Endothelial cell of umbilical vein (primary cell): ENCODE measurements around the gene SLCO2B1. TPM values are rescaled to one million over a fixed set of nuclear protein-coding genes. Genes with fewer than 3 reads are reported as not detected.

Experiments used
- BruUV-seq: library from RNA; stranded (reverse); fragments of 400-500 nt; replicated peaks from 2 replicates; lab custom pipeline; 2021; lab: Mats Ljungman, UMichigan
- CTCF ChIA-PET: fragments of 300-600, 350-600 bp; sonication (Branson Sonifier 250); formaldehyde crosslinking; loops from one replicate; lab custom pipeline; 2021; ENCODE audit warnings: antibody characterized with exemption, inconsistent platforms; lab: Charles Lee
- POLR2A ChIA-PET: fragments of 300-600, 350-600 bp; sonication (Branson Sonifier 250); formaldehyde crosslinking; loops from one replicate; lab custom pipeline; 2021; ENCODE audit warnings: antibody characterized with exemption, inconsistent platforms; lab: Charles Lee
- DNase-seq: peaks from one replicate; pipeline ENCODE4 v3.0.0-alpha.2; 2011; ENCODE audit warnings: low read depth, low spot score
- FAIRE-seq: peaks from 2 replicates; lab custom pipeline; 2011; peaks lifted over from hg19 to GRCh38; lab: Jason Lieb, UNC
- H2AFZ ChIP-seq: 2 replicates; pipeline ENCODE4 v1.6.0; 2012; ENCODE audit warnings: low read depth, low read length, control low read depth, inconsistent platforms
- H3K27ac ChIP-seq: 2 replicates; pipeline ENCODE4 v1.5.1; 2011; ENCODE audit warnings: low read depth, mild to moderate bottlenecking, control low read depth, low read length, moderate library complexity; ENCODE audit not compliant: insufficient read depth
- H3K27me3 ChIP-seq, 2 experiments: 2 replicates each; pipeline versions ENCODE4 v1.6.0 to v1.6.1; 2011; ENCODE audit warnings: low read length in 2 of 2, mixed read lengths in 1 of 2; ENCODE audit not compliant: control insufficient read depth in 2 of 2, insufficient read depth in 2 of 2
- H3K36me3 ChIP-seq, 2 experiments: 2 replicates in 1 of 2; 3 replicates in 1 of 2; pipeline ENCODE4 v1.5.1; 2011; ENCODE audit warnings: low read length in 2 of 2, mild to moderate bottlenecking in 1 of 2, moderate library complexity in 1 of 2; ENCODE audit not compliant: control insufficient read depth in 2 of 2, insufficient read depth in 2 of 2; ENCODE audit errors: extremely low read depth in 1 of 2
- H3K4me1 ChIP-seq: 3 replicates; pipeline ENCODE4 v1.5.1; 2011; ENCODE audit warnings: mild to moderate bottlenecking, low read length; ENCODE audit not compliant: control insufficient read depth, insufficient read depth; ENCODE audit errors: extremely low read depth
- H3K4me2 ChIP-seq: 2 replicates; pipeline ENCODE4 v1.6.1; 2011; ENCODE audit warnings: low read length, control low read depth, mixed read lengths; ENCODE audit not compliant: insufficient read depth
- H3K4me3 ChIP-seq, 3 experiments: fragments of 200-600 bp in 1 of 3; sonication (generic), shearing (Covaris generic) in 1 of 3; replicated peaks in 1 of 3; 2 replicates each; pipeline ENCODE4 v1.5.1; 2011 to 2016; ENCODE audit warnings: control low read depth in 3 of 3, low read length in 3 of 3, mild to moderate bottlenecking in 2 of 3, inconsistent platforms in 1 of 3, low read depth in 1 of 3, moderate library complexity in 1 of 3; ENCODE audit not compliant: insufficient read depth in 1 of 3
- H3K79me2 ChIP-seq: 2 replicates; pipeline ENCODE4 v1.6.0; 2012; ENCODE audit warnings: low read length, inconsistent platforms; ENCODE audit not compliant: control insufficient read depth, insufficient read depth
- H3K9ac ChIP-seq: replicated peaks from 2 replicates; pipeline ENCODE3; 2011; ENCODE audit warnings: low read length, control low read depth; ENCODE audit not compliant: insufficient read depth; ENCODE audit errors: extremely low read depth
- H3K9me1 ChIP-seq: replicated peaks from 3 replicates; pipeline ENCODE4 v1.6.0; 2011; ENCODE audit warnings: mild to moderate bottlenecking, low read length; ENCODE audit not compliant: control insufficient read depth, insufficient read depth; ENCODE audit errors: extremely low read depth
- H3K9me3 ChIP-seq: replicated peaks from 2 replicates; pipeline ENCODE4 v1.5.1; 2012; ENCODE audit warnings: low read length, inconsistent platforms; ENCODE audit not compliant: control insufficient read depth, insufficient read depth
- H4K20me1 ChIP-seq: replicated peaks from 2 replicates; pipeline ENCODE3; 2011; ENCODE audit warnings: mild to moderate bottlenecking, low read length; ENCODE audit not compliant: control insufficient read depth, insufficient read depth; ENCODE audit errors: extremely low read depth
- POLR2A ChIP-seq: IDR thresholded peaks from 2 replicates; pipeline ENCODE4 v1.6.1; 2012; ENCODE audit warnings: low read depth, mild to moderate bottlenecking, control low read depth, low read length
- dilution Hi-C: fragments of 300-500 bp; cut with MboI; formaldehyde crosslinking; loops from one replicate; pipeline ENCODE4 v1.15.0; 2019; ENCODE audit warnings: low sequenced_read_pairs; ENCODE audit not compliant: extremely low pct_ligation_motif_present
- intact Hi-C: fragments of 100-400 bp; cut with micrococcal nuclease; formaldehyde crosslinking; loops from one replicate; pipeline ENCODE4 v1.10.0; 2022
- polyA plus RNA-seq, 4 experiments: library from polyadenylated mRNA; depleted of rRNA in 3 of 4; stranded (reverse) in 3 of 4; unstranded in 1 of 4; fragments of >200 nt; gene quantifications; 2 replicates each; pipeline versions ENCODE4 v1.2.1 to v1.2.3, GENCODE V29; 2011 to 2012; ENCODE audit warnings: missing spikeins in 1 of 4
- total RNA-seq: library from RNA; stranded (reverse); gene quantifications from 2 replicates; pipeline ENCODE4 v1.2.3, GENCODE V29; 2021
- TF ChIP-seq, protein P1 (sequence below), 2 donors: IDR thresholded peaks; 1 replicate in 1 of 2; 2 replicates in 1 of 2; pipeline ENCODE4 v1.5.1; 2011; ENCODE audit warnings: low read length in 2 of 2, mild to moderate bottlenecking in 2 of 2, moderate library complexity in 2 of 2, control low read depth in 1 of 2, inconsistent platforms in 1 of 2, low read depth in 1 of 2; ENCODE audit not compliant: insufficient read depth in 1 of 2; ENCODE audit errors: extremely low read depth in 1 of 2

Gene SLCO2B1
- total and polyA plus RNA-seq, 2 donors (not counting 3 experiments of a cell fraction or from before 2014, with no cell fraction given), result 0.04 TPM; not detected in 1

- Histone ChIP-seq H3K4me3 (no peak overlapping the region), H3K79me2 (no peaks in the 10 kb centered on the region), H3K9ac (no peak overlapping the region), H3K9me3 (no peaks in the 10 kb centered on the region), H3K27ac (no peak overlapping the region), H4K20me1 (no peaks in the 10 kb centered on the region), H2AFZ (no peak overlapping the region), H3K9me1 (no peaks in the 10 kb centered on the region), H3K36me3 (no peaks in the 10 kb centered on the region), H3K4me2 (no peak overlapping the region), H3K27me3 (peaks cover 16% of the 10 kb centered on the region in 2 experiments), H3K4me1 (no peaks in the 10 kb centered on the region)
- no peak for TF ChIP-seq POLR2A
- TF ChIP-seq, protein P1, sequence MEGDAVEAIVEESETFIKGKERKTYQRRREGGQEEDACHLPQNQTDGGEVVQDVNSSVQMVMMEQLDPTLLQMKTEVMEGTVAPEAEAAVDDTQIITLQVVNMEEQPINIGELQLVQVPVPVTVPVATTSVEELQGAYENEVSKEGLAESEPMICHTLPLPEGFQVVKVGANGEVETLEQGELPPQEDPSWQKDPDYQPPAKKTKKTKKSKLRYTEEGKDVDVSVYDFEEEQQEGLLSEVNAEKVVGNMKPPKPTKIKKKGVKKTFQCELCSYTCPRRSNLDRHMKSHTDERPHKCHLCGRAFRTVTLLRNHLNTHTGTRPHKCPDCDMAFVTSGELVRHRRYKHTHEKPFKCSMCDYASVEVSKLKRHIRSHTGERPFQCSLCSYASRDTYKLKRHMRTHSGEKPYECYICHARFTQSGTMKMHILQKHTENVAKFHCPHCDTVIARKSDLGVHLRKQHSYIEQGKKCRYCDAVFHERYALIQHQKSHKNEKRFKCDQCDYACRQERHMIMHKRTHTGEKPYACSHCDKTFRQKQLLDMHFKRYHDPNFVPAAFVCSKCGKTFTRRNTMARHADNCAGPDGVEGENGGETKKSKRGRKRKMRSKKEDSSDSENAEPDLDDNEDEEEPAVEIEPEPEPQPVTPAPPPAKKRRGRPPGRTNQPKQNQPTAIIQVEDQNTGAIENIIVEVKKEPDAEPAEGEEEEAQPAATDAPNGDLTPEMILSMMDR (IDR thresholded peaks at IDR 0.05; ENCODE audit: extremely low read depth in 1 of 2, insufficient read depth in 1 of 2, low read depth in 1 of 2, low read length in 2 of 2), result peak; percentile 82 to 97
- POLR2A ChIA-PET, result interaction anchor here (0.6 to 1.1 kb wide), 4 partner anchors 10 to 64 kb away, joined by 3 to 5 read pairs (median 4); no protein-coding TSS in a partner anchor
- intact Hi-C loops (loop anchor here (1.0 kb wide), 5 partner anchors 43 to 276 kb away; no protein-coding TSS in a partner anchor), dilution Hi-C loops (no loop called here)
- DNase-seq (peak; percentile 72), FAIRE-seq (peak; percentile 88)
- CTCF ChIA-PET, result interaction anchor here (0.6 to 10.9 kb wide), 60 partner anchors 10 to 459 kb away, joined by 3 to 1202 read pairs (median 6); partner anchors contain the start of genes NEU3, SLCO2B1, SPCS2 and TPBGL
- BruUV-seq, result no TSS peak
These were observed 54.0 kb downstream of the SLCO2B1 start for GRCh38 chr11:75204685-75205563.

DNA sequence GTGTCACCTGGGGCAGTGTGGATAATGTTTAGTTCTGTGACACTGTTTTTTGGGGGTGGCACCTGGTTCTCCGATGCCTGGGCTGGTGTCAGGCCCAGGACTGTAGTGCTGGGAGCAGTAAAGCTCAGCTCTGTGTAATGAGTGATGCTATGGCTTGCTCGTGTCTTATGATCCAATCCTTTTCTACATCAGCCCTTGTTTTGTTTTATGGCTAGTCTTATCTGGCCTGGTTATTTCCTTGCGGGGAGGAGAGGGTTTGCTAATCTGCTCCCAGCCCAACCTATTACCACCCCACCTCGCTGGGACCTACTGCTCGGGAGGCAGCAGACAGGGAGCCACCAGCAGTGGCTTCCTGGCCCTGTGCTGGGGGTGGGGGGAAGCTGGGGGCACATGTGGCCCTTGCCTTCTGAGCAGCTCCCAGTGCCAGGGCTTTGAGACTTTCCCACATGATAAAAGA, 54.7 kb downstream of the SLCO2B1 start:
- no TSS peak for BruUV-seq
- CTCF ChIA-PET, result interaction anchor here (0.6 to 10.9 kb wide), 55 partner anchors 9 to 459 kb away, joined by 3 to 1202 read pairs (median 7); partner anchors contain the start of genes NEU3, SLCO2B1, SPCS2 and TPBGL
- no peak overlapping the region for H2AFZ ChIP-seq
- no peak overlapping the region for H3K27ac ChIP-seq
- H3K4me2 ChIP-seq, result no peak overlapping the region
- POLR2A ChIA-PET, result interaction anchor here (0.7 to 1.1 kb wide), 3 partner anchors 10 to 63 kb away, joined by 3 to 5 read pairs (median 4); no protein-coding TSS in a partner anchor
- H3K9me3 ChIP-seq, result no peaks in the 10 kb centered on the region
- intact Hi-C loops (loop anchor here (1.0 kb wide), 5 partner anchors 43 to 276 kb away; no protein-coding TSS in a partner anchor), dilution Hi-C loops (no loop called here)
- DNase-seq (no peak), FAIRE-seq (no peak)
- no peak for TF ChIP-seq POLR2A
- H3K36me3 ChIP-seq, result no peaks in the 10 kb centered on the region
- no peaks in the 10 kb centered on the region for H4K20me1 ChIP-seq
- peaks cover 16% of the 10 kb centered on the region in 2 experiments for H3K27me3 ChIP-seq
- no peak overlapping the region for H3K4me3 ChIP-seq
- H3K4me1 ChIP-seq, result no peaks in the 10 kb centered on the region
- no peaks in the 10 kb centered on the region for H3K79me2 ChIP-seq
- no peak overlapping the region for H3K9ac ChIP-seq
- no peaks in the 10 kb centered on the region for H3K9me1 ChIP-seq
